Stimulated activated CD8-positive, alpha-beta memory T cell treated with anti-CD3 and anti-CD28 coated beads, Interleukin-15, amount 100 ng/mL, for 4 hours (primary cell): ENCODE measurements around the gene MMP15.
"Not testable (repeated sequence)": the region's sequence is repeated elsewhere in the genome, so short reads cannot be mapped to it uniquely, and the experiment has no call there.

Source experiments
- DNase-seq, 2 donors: peaks; one replicate each; pipeline ENCODE4 v3.0.0-alpha.2; 2020; ENCODE audit warnings: low read depth in 2 of 2

Gene MMP15

GRCh38 chr16:58086381-58087208, 61.0 kb downstream of the MMP15 start:
- no peak for DNase-seq

GRCh38 chr16:58087209-58087913, 61.8 kb downstream of the MMP15 start:
- DNase-seq: no peak

- no peak for DNase-seq
Measured at GRCh38 chr16:58088091-58088490, 62.5 kb downstream of the MMP15 start.

GRCh38 chr16:58090396-58090795, 64.8 kb downstream of the MMP15 start:
- DNase-seq: not testable (repeated sequence)

GRCh38 chr16:58094026-58094425, 68.5 kb downstream of the MMP15 start:
- no peak for DNase-seq

GRCh38 chr16:58094791-58095574, 69.4 kb downstream of the MMP15 start:
- no peak for DNase-seq

GRCh38 chr16:58095575-58095960, 70.0 kb downstream of the MMP15 start:
- DNase-seq: not testable (repeated sequence)

- DNase-seq: no peak
Measured at GRCh38 chr16:58096249-58096648, 70.7 kb downstream of the MMP15 start.
